Choroid plexus epithelial cell (primary cell): ENCODE results near the gene FAM221B.

Experiments used
- DNase-seq: peaks from one replicate; pipeline ENCODE4 v3.0.0-alpha.2; 2010; ENCODE audit warnings: low read depth
- H3K4me3 ChIP-seq: 2 replicates; pipeline ENCODE4 v1.5.1; 2011; ENCODE audit warnings: low read depth, mild to moderate bottlenecking, control low read depth, low read length, moderate library complexity
- CTCF ChIP-seq: conservative IDR thresholded peaks from 2 replicates; pipeline ENCODE4 v1.5.1; 2011; ENCODE audit warnings: low read depth, mild to moderate bottlenecking, control low read depth, inconsistent platforms, low read length, moderate library complexity

The FAM221B gene

GRCh38 chr9:35828716-35829083 is at the start of gene FAM221B:
TSS of gene FAM221B (minus strand) at chr9:35828732. CDS start at chr9:35826161, 2,571 bp downstream.
- peak within 1 kb of the TSS; percentile 73 for H3K4me3 ChIP-seq
- DNase-seq = no peak
- no peak for TF ChIP-seq CTCF

DNA sequence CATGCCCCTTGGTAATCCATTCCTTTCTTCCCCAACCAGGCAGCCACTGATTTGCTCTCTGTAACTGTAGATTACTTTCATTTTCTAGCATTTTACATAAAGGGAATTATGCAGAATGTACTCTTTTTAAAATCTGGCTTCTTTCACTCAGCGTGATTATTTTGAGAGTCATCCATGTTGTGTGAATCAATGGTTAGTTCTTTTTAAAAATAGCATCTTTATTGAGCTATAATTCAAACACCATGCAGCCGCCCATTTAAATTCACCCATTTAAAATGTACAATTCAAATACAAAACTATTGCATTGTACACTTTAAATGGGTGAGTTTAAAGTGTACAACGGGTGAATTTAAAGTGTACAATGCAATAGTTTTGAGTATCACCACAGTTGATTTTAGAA is 44.0 kb upstream of the FAM221B start:
- no peak for DNase-seq
- TF ChIP-seq CTCF = no peak

GRCh38 chr9:35871545-35871944 is 43.0 kb upstream of the FAM221B start:
- H3K4me3 ChIP-seq = no peak overlapping the region
- TF ChIP-seq CTCF = no peak
- DNase-seq = no peak

More for the DNA sequence above, 44.0 kb upstream of the FAM221B start:
- no peak overlapping the region for H3K4me3 ChIP-seq

DNA sequence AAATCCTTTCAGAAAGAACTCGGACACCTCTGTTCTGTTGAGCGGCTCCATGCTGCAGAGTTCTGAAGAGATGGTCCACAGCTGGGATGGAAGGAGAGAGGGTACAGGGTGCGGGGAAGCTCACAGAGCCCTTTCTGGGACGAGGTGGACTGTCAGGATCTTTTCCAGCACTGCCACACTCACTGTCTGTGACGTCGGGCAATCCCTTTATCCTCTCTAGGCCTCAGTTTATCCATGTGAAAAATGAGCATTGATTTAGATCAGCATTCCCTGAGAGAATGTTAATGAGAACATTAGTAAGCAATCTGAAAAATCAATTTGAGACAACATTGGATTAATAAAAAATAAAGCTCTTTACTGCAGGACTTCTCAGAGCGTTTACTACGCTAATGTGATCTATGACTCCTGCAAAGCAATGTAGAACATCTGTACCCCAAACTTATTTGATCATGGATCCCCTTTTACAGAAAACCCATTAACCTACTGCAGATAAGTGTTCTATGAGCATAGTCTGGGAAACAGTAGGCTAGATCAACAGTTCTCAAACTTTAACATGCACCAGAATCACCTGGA is 41.9 kb upstream of the FAM221B start, which contains the start of gene OR13J1:
Gene OR13J1, minus strand, starts transcription at position 51 of the 573 bp plus-strand sequence. Its CDS starts 0 bp downstream, at position 51.
- H3K4me3 ChIP-seq = no peak within 1 kb of the TSS
- no peak for DNase-seq
- TF ChIP-seq CTCF = no peak

DNA sequence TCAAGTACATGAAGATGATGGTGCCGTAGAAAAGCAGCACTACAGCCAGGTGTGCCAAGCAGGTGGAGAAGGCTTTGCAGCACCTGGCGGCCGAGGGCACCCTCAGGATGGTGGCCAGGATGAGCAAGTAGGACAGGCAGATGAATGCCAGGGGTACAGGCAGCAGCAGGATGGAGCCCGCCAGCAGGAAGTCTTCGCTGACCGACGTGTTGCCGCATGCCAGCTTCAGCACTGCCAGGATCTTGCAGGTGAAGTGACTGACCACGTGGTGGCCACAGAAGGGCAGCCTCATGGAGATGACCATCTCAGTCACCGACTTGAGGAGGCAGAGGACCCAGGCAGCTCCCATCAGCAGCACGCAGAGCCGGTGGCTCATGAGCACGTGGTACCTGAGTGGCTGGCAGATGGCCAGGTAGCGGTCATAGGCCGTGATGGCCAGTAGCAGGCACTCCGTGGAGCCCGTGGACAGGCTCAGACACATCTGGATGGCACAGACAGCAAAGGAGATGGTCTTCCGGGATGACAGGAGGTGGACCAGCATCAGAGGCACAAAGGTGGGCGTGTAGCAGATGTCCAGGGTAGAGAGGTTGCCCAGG is 41.2 kb upstream of the FAM221B start:
- no peak for DNase-seq
- TF ChIP-seq CTCF = no peak
- no peak overlapping the region for H3K4me3 ChIP-seq

DNA sequence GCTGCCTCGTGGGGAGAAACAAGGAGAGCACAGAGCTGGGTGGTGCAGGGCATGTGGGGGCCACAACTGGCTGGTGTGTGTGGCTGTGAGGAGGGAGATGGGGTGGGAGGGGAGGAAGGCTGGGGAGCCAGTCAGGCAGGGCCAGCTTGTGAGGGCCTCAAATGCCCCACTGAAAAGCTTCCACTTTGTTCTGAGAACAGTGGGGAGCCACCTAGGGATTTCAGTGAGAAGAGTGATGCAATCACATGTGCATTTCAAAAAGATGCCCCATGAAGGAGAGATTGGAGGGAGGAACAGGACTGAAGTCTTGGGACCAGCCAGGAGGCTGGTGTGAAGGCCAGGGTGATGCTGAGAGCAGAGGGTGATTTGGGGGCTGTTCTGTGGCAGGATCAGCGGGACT is 40.4 kb upstream of the FAM221B start:
- TF ChIP-seq CTCF = no peak
- DNase-seq = peak; percentile 26
- no peak overlapping the region for H3K4me3 ChIP-seq

GRCh38 chr9:35867538-35867937 is 39.0 kb upstream of the FAM221B start:
- DNase-seq = no peak
- no peak overlapping the region for H3K4me3 ChIP-seq
- no peak for TF ChIP-seq CTCF
